Calu3 (cell line): ENCODE measurements around the gene CHID1. TPM values are rescaled to one million over a fixed set of nuclear protein-coding genes. Genes with fewer than 3 reads are reported as not detected.
A peak's percentile ranks its signal among the peaks of the same experiment; 100 is the strongest.

ENCODE experiments used
- BruUV-seq: library from RNA; stranded (reverse); fragments of 400-500 nt; replicated peaks from 2 replicates; lab custom pipeline; 2021; lab: Mats Ljungman, UMichigan
- CTCF ChIA-PET: fragments of 300-600 bp; sonication (Branson Sonifier 250); formaldehyde crosslinking; loops from one replicate; lab custom pipeline; 2022; ENCODE audit warnings: antibody characterized with exemption; lab: Charles Lee
- DNase-seq: peaks from one replicate; pipeline ENCODE4 v3.0.0; 2022
- H3K27ac Mint-ChIP-seq: one replicate; pipeline ENCODE4 v1.8.0; 2022; ENCODE audit warnings: mixed read lengths; ENCODE audit not compliant: unreplicated experiment
- H3K27me3 Mint-ChIP-seq: one replicate; pipeline ENCODE4 v1.8.0; 2022; ENCODE audit warnings: mixed read lengths; ENCODE audit not compliant: unreplicated experiment
- H3K36me3 Mint-ChIP-seq: one replicate; pipeline ENCODE4 v1.8.0; 2022; ENCODE audit warnings: mild to moderate bottlenecking, moderate library complexity, mixed read lengths; ENCODE audit not compliant: insufficient read depth, unreplicated experiment
- H3K4me1 Mint-ChIP-seq: one replicate; pipeline ENCODE4 v1.8.0; 2022; ENCODE audit warnings: mild to moderate bottlenecking, low read depth, mixed read lengths; ENCODE audit not compliant: unreplicated experiment
- H3K4me3 Mint-ChIP-seq: one replicate; pipeline ENCODE4 v1.8.0; 2022; ENCODE audit warnings: mild to moderate bottlenecking, low read depth, moderate library complexity, mixed read lengths; ENCODE audit not compliant: unreplicated experiment
- H3K9me3 Mint-ChIP-seq: one replicate; pipeline ENCODE4 v1.8.0; 2022; ENCODE audit warnings: low read depth, mixed read lengths; ENCODE audit not compliant: unreplicated experiment
- CTCF ChIP-seq: fragments of 200-600 bp; IDR thresholded peaks from one replicate; pipeline ENCODE4 v1.8.0; 2022; ENCODE audit warnings: antibody characterized with exemption; ENCODE audit not compliant: unreplicated experiment
- intact Hi-C: fragments of 100-400 bp; cut with micrococcal nuclease; formaldehyde crosslinking; loops from one replicate; pipeline ENCODE4 v1.10.0; 2022; ENCODE audit not compliant: unreplicated experiment
- total RNA-seq: library from RNA; stranded (reverse); gene quantifications from 2 replicates; pipeline ENCODE4 v1.2.3, GENCODE V29; 2022

The CHID1 gene
- total RNA-seq, 1 experiment from 2014 or later: 134 TPM

DNA sequence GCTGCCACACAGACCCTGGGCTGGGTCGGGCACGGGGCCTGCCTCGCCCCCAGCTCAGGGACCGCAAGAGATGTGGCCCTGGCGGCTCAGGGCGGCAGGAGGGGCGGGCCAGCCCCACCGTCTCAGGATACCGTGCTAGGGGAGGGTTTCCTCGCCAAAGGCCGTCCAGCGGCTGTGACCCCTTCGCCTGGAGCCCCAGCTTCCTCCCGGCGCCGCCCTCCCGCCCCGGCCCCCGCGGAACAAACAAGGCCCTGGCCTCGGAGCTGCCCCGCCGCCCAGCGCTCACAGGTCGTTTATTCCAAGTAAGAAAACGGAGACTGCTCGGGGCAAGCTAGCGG is 14.5 kb upstream of the CHID1 start:
- no TSS peak for BruUV-seq
- CTCF ChIA-PET: interaction anchor here (0.7 kb wide), 1 partner anchor 206 kb away, joined by 4 read pairs; no protein-coding TSS in a partner anchor
- peak overlapping the region; percentile 82 for H3K4me3 Mint-ChIP-seq
- peaks cover 26% of the 10 kb centered on the region for H3K36me3 Mint-ChIP-seq
- intact Hi-C loops: loop anchor here (10.0 kb wide), 1 partner anchor 120 kb away; no protein-coding TSS in a partner anchor
- no peaks in the 10 kb centered on the region for H3K9me3 Mint-ChIP-seq
- DNase-seq: no peak
- H3K27ac Mint-ChIP-seq: no peak overlapping the region
- H3K27me3 Mint-ChIP-seq: no peaks in the 10 kb centered on the region
- peaks cover 10% of the 10 kb centered on the region for H3K4me1 Mint-ChIP-seq
- TF ChIP-seq CTCF: no peak

DNA sequence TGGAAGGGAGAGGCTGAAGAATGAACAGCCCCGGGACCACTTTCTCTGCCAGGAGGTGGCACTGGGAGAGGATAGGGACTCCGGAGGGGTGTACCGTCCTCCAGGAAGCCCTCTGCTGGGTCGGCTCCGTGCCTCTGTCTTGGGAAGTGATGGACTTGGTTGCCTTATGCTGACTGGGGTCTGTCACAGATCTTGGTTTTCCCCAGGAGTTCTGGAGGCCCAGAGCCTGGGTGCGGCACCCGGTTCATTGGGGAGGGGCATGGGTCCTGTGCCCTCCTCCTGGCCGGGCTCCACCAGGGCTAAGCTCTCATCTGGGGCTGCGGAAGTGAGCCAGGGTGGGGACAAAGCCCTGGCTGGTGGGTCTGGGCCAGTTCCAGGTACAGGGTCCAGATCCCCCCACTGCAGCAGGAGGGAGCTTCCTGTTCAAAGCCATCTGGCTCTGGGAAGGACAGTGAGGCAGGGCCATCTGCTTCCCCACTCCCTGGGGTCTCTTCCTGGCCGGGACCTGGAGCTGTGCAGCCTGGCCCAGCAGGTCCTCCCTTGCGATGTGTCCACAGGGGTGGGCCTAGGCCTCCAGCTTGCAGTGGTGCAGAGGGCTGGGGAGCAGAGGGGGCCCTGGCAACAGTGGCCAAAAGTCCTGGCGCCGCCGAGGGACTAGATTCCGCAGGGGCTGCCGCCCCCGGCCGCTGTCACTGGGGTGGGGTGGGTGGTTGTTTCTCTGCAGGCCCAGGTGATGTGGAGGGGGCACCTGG is 14.0 kb upstream of the CHID1 start:
- peaks cover 10% of the 10 kb centered on the region for H3K4me1 Mint-ChIP-seq
- no TSS peak for BruUV-seq
- H3K36me3 Mint-ChIP-seq: peaks cover 26% of the 10 kb centered on the region
- no peaks in the 10 kb centered on the region for H3K27me3 Mint-ChIP-seq
- CTCF ChIA-PET: interaction anchor here (0.7 kb wide), 1 partner anchor 207 kb away, joined by 4 read pairs; no protein-coding TSS in a partner anchor
- H3K4me3 Mint-ChIP-seq: no peak overlapping the region
- no peak for TF ChIP-seq CTCF
- DNase-seq: no peak
- intact Hi-C loops: loop anchor here (10.0 kb wide), 1 partner anchor 120 kb away; no protein-coding TSS in a partner anchor
- H3K9me3 Mint-ChIP-seq: no peaks in the 10 kb centered on the region
- no peak overlapping the region for H3K27ac Mint-ChIP-seq

DNA sequence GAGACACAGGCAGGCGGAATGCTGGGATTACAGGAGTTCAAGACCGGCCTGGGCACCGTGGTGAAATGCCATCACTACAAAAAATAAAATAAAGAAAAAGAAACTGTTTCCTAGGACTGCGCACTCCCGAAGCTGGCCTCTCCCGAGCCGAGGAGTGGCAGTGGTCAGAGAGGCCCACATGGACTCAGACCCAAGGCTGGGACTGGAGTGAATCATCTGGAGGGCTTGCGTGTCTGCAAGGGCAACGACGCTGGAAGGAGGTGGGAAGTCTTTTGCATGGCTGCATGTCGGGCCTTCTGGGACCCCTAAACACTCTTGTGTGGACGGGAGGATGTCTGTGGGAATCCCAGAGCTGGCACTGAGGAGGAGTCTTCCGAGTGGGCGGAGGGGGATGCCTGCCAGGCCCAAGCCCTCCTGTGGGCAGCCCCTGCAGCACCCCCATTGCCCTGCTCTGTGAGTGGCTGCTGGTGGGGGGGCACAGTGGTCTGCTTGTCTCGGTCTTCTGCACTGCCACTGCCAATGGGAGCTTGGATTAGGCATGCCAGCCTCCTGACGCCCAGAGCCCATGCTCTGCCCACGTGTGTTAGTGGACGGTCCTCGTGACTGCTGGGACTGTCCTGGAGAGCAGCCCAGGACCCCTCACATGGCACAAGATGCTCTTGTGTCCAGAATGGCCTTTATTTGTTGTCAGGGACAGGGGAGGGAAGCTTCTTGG is 13.2 kb upstream of the CHID1 start:
- intact Hi-C loops: loop anchor here (10.0 kb wide), 1 partner anchor 121 kb away; no protein-coding TSS in a partner anchor

More for the DNA sequence above, 13.2 kb upstream of the CHID1 start:
- Mint-ChIP-seq H3K27me3 (no peaks in the 10 kb centered on the region), H3K36me3 (peaks cover 26% of the 10 kb centered on the region), H3K4me1 (peaks cover 6% of the 10 kb centered on the region), H3K27ac (no peak overlapping the region), H3K4me3 (no peak overlapping the region), H3K9me3 (no peaks in the 10 kb centered on the region)
- DNase-seq: no peak
- no TSS peak for BruUV-seq
- CTCF ChIA-PET: no interaction called here
- no peak for TF ChIP-seq CTCF
